ENCODE measurements around the gene BMP8A.
"Not testable (repeated sequence)": the region's sequence is repeated elsewhere in the genome, so short reads cannot be mapped to it uniquely, and the experiment has no call there.

BMP8A gene

GRCh38 chr1:39515131-39516086 is 24.0 kb downstream of the BMP8A start:
- H3K79me2 ChIP-seq (ENCODE audit: insufficient read depth, low read length); H4K20me1 ChIP-seq (ENCODE audit: insufficient read depth, low read length); H3K4me3 ChIP-seq (ENCODE audit: low read depth in 1 of 2, low read length in 2 of 2); H3K9ac ChIP-seq (ENCODE audit: low read depth, low read length); H3K9me3 ChIP-seq (ENCODE audit: insufficient read depth, low read length, severe bottlenecking); H3K4me1 ChIP-seq (ENCODE audit: insufficient read depth, low read length); H3K4me2 ChIP-seq (ENCODE audit: insufficient read depth, low read length); H3K27ac ChIP-seq (ENCODE audit: low read length); H2AFZ ChIP-seq (ENCODE audit: low read depth, low read length); ATAC-seq (ENCODE audit: insufficient read depth, low read depth); H3K36me3 ChIP-seq (ENCODE audit: insufficient read depth, low read length); DNase-seq; H3K27me3 ChIP-seq (ENCODE audit: insufficient read depth, low read length, poor library complexity): not testable (repeated sequence)

- H3K36me3 ChIP-seq (ENCODE audit: insufficient read depth, low read length); H3K4me3 ChIP-seq (ENCODE audit: low read depth in 1 of 2, low read length in 2 of 2); H2AFZ ChIP-seq (ENCODE audit: low read depth, low read length); DNase-seq; H3K4me1 ChIP-seq (ENCODE audit: insufficient read depth, low read length); H3K27ac ChIP-seq (ENCODE audit: low read length); H4K20me1 ChIP-seq (ENCODE audit: insufficient read depth, low read length); H3K4me2 ChIP-seq (ENCODE audit: insufficient read depth, low read length); H3K9ac ChIP-seq (ENCODE audit: low read depth, low read length); ATAC-seq (ENCODE audit: insufficient read depth, low read depth); H3K9me3 ChIP-seq (ENCODE audit: insufficient read depth, low read length, severe bottlenecking); H3K27me3 ChIP-seq (ENCODE audit: insufficient read depth, low read length, poor library complexity); H3K79me2 ChIP-seq (ENCODE audit: insufficient read depth, low read length): not testable (repeated sequence)
These were observed 25.4 kb downstream of the BMP8A start for GRCh38 chr1:39516841-39517240.

- not testable (repeated sequence) for H3K4me2 ChIP-seq (ENCODE audit: insufficient read depth, low read length); H3K79me2 ChIP-seq (ENCODE audit: insufficient read depth, low read length); H4K20me1 ChIP-seq (ENCODE audit: insufficient read depth, low read length); H2AFZ ChIP-seq (ENCODE audit: low read depth, low read length); H3K4me1 ChIP-seq (ENCODE audit: insufficient read depth, low read length); DNase-seq; H3K4me3 ChIP-seq (ENCODE audit: low read depth in 1 of 2, low read length in 2 of 2); ATAC-seq (ENCODE audit: insufficient read depth, low read depth); H3K36me3 ChIP-seq (ENCODE audit: insufficient read depth, low read length); H3K27ac ChIP-seq (ENCODE audit: low read length); H3K27me3 ChIP-seq (ENCODE audit: insufficient read depth, low read length, poor library complexity); H3K9me3 ChIP-seq (ENCODE audit: insufficient read depth, low read length, severe bottlenecking); H3K9ac ChIP-seq (ENCODE audit: low read depth, low read length)
These were observed 26.5 kb downstream of the BMP8A start for GRCh38 chr1:39517936-39518335.

- not testable (repeated sequence) for H3K4me3 ChIP-seq (ENCODE audit: low read depth in 1 of 2, low read length in 2 of 2); H4K20me1 ChIP-seq (ENCODE audit: insufficient read depth, low read length); DNase-seq; ATAC-seq (ENCODE audit: insufficient read depth, low read depth); H3K79me2 ChIP-seq (ENCODE audit: insufficient read depth, low read length); H3K4me1 ChIP-seq (ENCODE audit: insufficient read depth, low read length); H3K4me2 ChIP-seq (ENCODE audit: insufficient read depth, low read length); H2AFZ ChIP-seq (ENCODE audit: low read depth, low read length); H3K27me3 ChIP-seq (ENCODE audit: insufficient read depth, low read length, poor library complexity); H3K9ac ChIP-seq (ENCODE audit: low read depth, low read length); H3K36me3 ChIP-seq (ENCODE audit: insufficient read depth, low read length); H3K9me3 ChIP-seq (ENCODE audit: insufficient read depth, low read length, severe bottlenecking); H3K27ac ChIP-seq (ENCODE audit: low read length)
These were observed 27.9 kb downstream of the BMP8A start for GRCh38 chr1:39519376-39519775.

GRCh38 chr1:39522221-39522620 is 30.8 kb downstream of the BMP8A start:
- H3K9me3 ChIP-seq (ENCODE audit: insufficient read depth, low read length, severe bottlenecking); H4K20me1 ChIP-seq (ENCODE audit: insufficient read depth, low read length); H3K27me3 ChIP-seq (ENCODE audit: insufficient read depth, low read length, poor library complexity); DNase-seq; H3K27ac ChIP-seq (ENCODE audit: low read length); H3K79me2 ChIP-seq (ENCODE audit: insufficient read depth, low read length); H3K4me2 ChIP-seq (ENCODE audit: insufficient read depth, low read length); ATAC-seq (ENCODE audit: insufficient read depth, low read depth); H3K9ac ChIP-seq (ENCODE audit: low read depth, low read length); H3K4me1 ChIP-seq (ENCODE audit: insufficient read depth, low read length); H3K36me3 ChIP-seq (ENCODE audit: insufficient read depth, low read length); H3K4me3 ChIP-seq (ENCODE audit: low read depth in 1 of 2, low read length in 2 of 2); H2AFZ ChIP-seq (ENCODE audit: low read depth, low read length): not testable (repeated sequence)

Data from DND-41 (cell line).